Medulla oblongata (tissue), 1 donor: ENCODE measurements around the gene APOBEC3C.
"Not testable (repeated sequence)": the region's sequence is repeated elsewhere in the genome, so short reads cannot be mapped to it uniquely, and the experiment has no call there.

Source experiments
- DNase-seq: peaks from one replicate; pipeline ENCODE4 v3.0.0-alpha.2; 2015; ENCODE audit errors: extremely low spot score

Gene APOBEC3C

GRCh38 chr22:38981992-38982927, 31.8 kb upstream of the APOBEC3C start, which contains the start of gene APOBEC3B:
TSS of gene APOBEC3B (plus strand) at chr22:38982347. CDS start at chr22:38982454, 107 bp downstream.
- DNase-seq = peak; percentile 90

DNA sequence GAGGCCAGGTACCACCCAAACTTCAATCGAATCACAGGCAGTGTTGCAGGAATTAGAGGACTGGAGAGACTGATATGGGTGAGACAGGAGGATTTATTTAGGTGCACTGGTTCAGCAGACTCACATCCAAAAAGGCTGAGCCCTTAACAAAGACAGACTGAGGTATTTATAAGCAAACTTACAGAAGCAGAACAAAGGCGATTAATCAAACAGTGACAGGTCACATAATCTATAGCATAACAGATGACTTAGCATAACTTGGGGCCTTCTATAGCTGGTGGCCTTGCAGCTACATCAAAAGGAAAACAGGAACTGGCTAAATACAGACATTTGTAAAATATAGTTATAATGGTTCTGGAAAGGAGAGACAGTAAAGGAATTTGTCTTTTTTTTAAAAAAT, 29.8 kb upstream of the APOBEC3C start:
- DNase-seq = no peak

- DNase-seq = not testable (repeated sequence)
Observed at GRCh38 chr22:38984784-38985757, 29.0 kb upstream of the APOBEC3C start.

- no peak for DNase-seq
Observed at GRCh38 chr22:38986629-38987028, 27.4 kb upstream of the APOBEC3C start.

DNA sequence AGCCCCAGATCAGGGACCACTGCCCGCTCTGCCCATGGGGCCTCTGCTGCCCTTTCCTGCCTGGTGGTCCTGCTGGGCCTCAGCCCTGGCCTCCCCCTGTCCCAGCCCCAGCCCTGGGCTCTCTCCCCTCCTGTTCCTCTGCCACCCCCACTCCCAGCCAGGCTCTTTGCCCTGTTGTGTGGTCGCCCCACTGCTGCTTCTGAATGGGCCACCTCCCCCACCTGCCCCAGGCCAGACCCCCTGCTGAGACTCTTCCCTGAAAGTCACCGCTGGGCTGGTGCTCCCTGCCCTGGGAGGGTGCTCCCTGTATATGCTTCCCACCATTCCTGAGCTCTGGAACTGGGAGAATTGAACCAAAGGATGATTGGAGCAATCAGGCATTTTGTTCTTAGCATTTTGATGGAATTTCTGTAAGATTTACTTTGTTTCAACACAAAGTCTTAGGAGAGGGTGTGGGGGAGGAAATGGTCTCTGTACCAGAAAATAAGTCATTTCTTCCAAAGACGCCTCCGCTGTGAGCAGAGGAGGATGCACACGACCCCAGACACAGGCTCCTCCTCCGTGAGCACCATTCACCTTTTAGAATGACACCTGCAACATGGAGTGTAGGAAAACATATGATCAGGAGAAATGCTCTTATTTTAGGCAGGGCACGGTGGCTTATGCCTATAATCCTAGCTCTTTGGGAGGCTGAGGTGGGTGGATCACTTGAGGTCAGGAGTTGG, 26.7 kb upstream of the APOBEC3C start:
- DNase-seq = no peak

DNA sequence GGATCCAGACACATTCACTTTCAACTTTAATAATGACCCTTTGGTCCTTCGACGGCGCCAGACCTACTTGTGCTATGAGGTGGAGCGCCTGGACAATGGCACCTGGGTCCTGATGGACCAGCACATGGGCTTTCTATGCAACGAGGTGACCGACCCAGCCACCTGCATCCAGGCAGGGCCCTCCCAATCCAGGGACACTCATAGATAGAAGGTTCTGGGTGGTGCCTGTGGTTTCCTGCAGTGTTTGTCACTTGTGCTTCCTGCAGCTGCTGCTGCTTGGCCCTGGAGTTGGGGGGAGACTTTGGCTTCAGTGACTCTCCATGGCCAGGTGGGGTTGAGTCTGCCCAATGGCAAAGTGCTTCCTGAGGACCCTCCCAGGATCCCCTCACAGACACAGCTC, 24.6 kb upstream of the APOBEC3C start:
- no peak for DNase-seq

DNA sequence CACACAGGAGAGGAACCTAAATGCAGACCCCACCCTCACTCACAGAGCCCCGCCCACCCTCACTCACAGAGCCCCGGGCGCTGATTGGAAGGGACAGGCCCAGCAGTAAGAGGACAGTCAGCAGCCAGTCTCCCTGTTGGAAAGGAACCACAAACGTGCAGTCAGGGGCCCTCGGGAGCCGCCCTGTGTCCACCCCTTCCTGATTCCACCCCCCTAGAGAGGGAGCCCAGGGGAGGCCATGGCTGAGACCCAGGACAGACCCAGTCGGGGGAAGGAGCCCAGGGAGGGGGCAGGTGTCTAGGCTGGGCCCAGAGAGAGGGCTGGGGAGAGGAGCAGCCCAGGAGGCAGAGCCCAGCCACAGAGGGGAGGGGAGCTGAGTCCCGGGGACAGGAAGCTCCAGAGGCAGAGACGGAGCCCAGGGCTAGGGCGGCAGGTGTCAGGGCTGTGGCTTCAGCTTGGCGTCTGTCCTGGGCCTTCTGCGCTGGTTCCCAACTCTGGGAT, 21.1 kb upstream of the APOBEC3C start:
- DNase-seq = not testable (repeated sequence)

- DNase-seq = no peak
Observed at GRCh38 chr22:38996105-38996504, 18.0 kb upstream of the APOBEC3C start.

DNA sequence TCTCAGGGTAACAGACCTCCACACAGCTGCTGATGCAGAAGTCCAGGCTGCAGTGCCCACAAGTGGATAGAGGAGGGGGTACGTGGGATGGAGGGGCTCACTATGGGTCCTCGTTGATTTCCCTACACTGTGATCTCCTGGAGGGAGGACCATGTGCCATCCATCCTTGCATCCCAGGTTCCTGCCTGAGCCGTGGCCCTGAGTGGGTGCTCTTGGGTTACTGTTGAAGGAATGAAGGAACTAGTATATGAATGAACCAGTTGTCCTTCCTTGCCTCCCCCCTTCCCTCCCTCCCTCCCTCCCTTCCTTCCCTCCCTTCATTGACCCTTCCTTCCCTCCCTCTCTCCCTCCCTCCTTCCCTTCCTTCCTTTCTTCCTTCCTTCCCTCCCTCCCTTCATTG, 16.5 kb upstream of the APOBEC3C start:
- DNase-seq = no peak

DNA sequence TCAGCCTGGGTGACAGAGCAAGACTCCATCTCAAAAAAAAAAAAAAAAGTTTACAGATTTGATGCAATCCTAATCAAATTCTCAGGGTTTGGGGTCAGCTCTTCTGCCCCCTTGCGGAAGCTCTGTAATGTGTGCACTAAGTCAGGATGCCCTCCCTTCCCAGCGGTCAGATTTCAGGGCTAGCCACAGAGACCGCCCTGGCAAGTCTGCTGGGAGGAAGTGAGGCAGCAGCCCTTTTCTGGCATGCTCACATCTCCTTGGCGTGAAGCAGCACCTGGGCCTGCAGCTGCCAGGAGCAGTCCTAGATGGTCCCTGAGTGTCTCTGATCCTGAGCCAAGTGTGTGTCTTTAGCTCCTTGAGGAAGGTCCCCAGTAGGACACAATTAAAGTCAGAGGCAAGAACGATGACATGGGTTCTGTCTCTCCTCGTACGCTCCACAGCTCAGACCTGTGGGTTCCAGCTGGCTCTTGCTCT, 10.9 kb upstream of the APOBEC3C start:
- peak; percentile 83 for DNase-seq

- DNase-seq = no peak
Observed at GRCh38 chr22:39007177-39007576, 6.9 kb upstream of the APOBEC3C start.

GRCh38 chr22:39008271-39008850, 5.7 kb upstream of the APOBEC3C start:
- DNase-seq = not testable (repeated sequence)

- DNase-seq = no peak
Observed at GRCh38 chr22:39010946-39011345, 3.1 kb upstream of the APOBEC3C start.

DNA sequence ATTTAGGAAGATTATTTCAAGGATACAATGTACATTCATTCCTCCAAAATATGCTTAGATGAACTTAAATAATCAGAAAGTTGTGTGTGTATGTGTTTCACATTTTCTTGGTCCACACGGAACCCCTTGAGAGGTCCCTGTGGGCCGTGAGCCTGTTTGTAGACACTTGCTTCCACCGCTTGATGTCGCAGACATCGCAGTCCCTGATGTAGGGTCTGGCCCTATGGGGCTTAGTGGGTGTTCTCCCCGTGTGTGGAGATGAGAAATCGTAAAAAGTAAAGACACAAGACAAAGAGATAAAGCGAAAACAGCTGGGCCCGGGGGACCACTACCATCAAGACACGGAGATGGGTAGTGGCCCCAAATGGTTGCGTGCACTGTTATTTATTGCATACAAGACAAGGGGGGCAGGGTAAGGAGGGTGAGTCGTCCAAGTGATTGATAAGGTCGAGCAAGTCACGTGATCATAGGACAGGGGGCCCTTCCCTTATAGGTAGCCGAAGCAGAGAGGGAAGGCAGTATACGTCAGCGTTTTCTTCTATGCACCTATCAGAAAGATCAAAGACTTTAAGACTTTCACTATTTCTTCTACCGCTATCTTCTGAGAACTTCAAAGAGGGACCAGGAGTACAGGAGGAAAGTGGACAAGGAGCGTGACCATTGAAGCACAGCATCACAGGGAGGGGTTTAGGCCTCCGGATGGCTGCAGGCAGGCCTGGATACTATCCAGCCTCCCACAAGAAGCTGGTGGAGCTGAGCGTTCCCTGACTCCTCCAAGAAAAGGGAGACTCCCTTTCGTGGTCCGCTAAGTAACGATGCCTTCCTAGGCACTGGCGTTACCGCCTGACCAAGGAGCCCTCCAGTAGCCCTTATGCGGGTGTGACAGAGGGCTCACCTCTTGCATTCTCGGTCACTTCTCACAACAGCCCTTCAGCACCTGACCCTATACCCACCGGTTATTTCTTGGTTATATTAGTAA, 1.2 kb upstream of the APOBEC3C start:
- no peak for DNase-seq

- not testable (repeated sequence) for DNase-seq
Observed at GRCh38 chr22:39013561-39013941, 506 bp upstream of the APOBEC3C start.

- DNase-seq = not testable (repeated sequence)
Observed at GRCh38 chr22:39014723-39015121, 665 bp downstream of the APOBEC3C start.

- no peak for DNase-seq
Observed at GRCh38 chr22:39016592-39016991, 2.5 kb downstream of the APOBEC3C start.

DNA sequence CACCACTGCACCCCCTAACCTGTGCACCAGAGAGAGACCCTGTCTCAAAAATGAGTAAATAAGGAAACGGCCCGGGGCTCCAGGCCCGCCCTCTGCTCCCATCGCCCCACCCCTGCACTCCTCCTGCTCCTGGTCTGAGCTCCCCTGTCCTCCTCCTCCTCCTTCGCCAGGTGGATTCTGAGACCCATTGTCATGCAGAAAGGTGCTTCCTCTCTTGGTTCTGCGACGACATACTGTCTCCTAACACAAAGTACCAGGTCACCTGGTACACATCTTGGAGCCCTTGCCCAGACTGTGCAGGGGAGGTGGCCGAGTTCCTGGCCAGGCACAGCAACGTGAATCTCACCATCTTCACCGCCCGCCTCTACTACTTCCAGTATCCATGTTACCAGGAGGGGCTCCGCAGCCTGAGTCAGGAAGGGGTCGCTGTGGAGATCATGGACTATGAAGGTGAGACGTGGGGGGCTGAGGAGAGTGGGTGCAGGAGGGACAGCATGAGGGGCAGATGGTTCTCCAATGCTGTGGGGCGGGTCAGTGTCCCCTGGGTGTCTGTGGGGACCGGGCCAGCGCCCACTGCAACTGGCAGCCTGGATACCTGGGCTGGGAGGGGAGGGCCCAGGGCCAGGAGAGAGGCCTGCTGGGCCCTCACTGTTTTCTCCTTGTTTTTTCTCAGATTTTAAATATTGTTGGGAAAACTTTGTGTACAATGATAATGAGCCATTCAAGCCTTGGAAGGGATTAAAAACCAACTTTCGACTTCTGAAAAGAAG, 3.7 kb downstream of the APOBEC3C start:
- no peak for DNase-seq
